COLO668 (cell line): Measurements from ENCODE around the gene FBXO2.
A peak's percentile ranks its signal among the peaks of the same experiment; 100 is the strongest.

ENCODE experiments used
- DNase-seq: peaks from one replicate; lab custom pipeline; 2025; ENCODE audit not compliant: unreplicated experiment; lab: John Stamatoyannopoulos, UW

The FBXO2 gene, protein sequence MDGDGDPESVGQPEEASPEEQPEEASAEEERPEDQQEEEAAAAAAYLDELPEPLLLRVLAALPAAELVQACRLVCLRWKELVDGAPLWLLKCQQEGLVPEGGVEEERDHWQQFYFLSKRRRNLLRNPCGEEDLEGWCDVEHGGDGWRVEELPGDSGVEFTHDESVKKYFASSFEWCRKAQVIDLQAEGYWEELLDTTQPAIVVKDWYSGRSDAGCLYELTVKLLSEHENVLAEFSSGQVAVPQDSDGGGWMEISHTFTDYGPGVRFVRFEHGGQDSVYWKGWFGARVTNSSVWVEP

DNA sequence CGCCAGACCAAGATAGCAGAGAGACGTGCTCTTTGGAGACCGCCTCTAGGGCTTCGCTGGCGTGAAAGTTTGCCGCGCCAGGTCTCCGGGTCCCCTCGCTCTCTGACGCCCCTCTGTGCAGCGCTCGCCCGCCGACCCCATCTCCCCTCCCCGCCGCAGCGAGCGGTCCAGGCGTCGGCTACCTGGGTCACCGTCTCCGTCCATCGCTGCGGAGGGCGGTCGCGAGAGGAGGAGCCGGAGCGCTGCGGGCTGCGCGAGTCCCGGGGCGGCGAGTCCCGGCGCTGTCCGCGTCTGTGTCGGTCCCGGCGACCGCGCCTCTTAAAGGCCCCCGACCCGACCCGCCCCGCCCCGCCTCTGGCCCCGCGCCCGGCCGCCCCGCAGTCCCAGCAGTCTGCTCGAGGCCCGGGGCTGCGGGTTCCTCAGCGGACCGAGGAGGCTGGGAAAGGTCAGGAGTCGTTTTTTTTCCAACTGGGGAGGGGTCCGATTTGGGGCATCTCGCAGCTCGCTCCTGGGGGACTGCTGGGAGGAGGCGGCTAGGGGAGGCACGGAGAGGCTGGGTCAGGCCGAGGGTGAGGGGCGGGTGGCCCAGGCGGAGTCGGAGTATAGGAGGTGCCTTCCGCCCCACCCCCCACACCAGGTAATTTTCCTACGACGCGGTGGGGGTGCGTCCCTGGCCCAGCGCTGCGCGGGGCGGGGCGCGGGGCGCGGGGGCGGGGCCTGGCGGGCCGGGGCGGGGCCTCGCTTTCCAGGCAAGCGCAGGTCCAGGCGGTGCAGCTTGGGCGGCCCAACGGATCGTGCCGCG lies at the start of gene FBXO2, which contains the start of gene FBXO44:
TSS of gene FBXO2 (minus strand) at position 293 of the 802 bp plus-strand sequence. CDS start at position 204, 89 bp downstream.
TSS of gene FBXO44 (plus strand) at position 741 of the 802 bp plus-strand sequence. CDS start 959 bp downstream, outside the sequence.
- DNase-seq, result peak; percentile 26

DNA sequence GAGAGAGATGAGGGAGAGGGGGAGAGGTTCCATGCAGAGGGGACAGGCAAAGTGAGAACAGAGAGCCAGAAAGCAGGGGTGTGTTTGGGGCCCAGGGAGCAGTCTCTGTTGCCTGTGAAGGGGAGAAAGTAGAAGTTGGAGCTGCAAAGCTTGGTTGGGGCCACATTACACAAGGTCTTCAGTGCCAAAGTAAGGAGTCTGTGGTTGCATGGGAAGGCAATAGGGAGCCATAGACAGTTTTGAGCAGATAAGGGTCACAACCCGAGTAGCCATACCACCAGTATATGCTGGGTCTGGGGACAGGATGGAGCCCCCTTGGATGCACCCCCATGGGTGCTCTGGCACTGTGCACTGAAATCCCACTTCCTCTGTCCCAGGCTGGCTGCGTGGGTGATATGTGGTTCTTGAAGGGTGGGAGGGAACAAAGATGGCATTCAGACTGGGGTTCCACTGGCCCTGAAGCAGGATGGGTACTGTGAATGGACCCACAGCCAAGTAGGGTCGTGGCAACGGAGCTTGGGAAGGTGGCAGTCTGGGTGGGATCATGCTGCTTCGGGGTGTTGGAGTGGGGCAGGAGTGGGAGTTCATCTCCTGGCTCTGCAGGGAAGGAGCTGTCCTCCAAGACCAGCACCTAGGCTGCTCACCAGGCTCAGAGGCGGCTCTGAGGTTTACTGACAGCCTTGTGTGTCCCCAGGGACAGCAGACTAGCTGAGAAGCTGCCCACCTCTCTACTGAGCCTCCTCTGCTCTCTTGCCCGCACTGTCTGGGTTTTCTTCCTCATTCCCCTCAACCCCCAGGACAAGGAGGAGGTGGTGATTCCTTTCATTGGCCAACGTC lies 49.3 kb upstream of the FBXO2 start:
- DNase-seq, result no peak

DNA sequence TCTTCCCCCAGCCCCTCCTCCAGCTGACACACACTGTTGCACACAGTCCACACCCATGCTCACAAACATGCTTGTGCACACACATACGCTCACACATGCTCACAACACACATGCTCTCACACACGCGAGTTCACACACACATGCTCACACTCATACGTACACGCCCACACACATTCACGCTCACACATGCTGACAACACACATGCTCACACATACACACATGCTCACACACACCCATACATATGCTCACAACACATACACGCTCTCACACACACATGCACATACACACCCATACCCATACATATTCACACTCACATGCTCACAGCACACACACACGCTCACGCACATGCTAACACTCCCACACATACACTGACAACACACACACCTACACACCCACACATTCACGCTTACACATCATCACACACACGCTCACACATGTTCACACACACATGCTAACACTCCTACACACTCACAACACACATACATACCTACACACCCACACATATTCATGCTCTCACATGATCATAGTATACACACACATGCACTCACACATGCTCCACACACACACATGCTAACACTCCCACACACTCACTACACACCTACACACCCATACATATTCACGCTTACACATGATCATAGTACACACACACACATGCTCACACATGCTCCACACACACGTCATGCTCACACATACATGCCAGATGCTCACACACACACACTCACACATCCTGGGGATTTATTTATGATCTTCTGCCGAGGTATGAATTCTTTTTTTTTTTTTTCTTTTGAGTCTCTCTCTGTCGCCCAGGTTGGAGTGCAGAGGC lies 48.0 kb upstream of the FBXO2 start:
- no peak for DNase-seq

DNA sequence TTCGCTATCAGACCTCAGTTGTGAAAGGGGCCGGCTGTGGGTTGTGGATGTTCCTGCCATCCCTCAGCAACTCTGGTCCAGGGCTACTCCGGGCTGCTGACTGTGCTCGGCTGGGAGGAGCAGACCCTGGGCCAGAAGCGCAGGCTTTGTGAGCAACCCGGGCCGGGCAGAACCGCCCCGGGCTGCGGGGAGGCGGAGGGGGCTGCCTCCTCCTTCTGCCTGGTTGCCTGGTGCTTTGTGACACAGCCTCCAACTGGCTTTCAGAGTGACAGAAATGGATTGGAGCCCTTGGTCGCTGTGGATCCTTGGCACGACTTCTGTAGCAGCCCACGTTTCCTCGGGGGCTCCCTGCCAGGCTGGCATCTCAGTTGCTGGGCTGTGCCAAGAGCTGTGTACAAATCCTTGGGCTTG lies 47.3 kb upstream of the FBXO2 start:
- no peak for DNase-seq

DNA sequence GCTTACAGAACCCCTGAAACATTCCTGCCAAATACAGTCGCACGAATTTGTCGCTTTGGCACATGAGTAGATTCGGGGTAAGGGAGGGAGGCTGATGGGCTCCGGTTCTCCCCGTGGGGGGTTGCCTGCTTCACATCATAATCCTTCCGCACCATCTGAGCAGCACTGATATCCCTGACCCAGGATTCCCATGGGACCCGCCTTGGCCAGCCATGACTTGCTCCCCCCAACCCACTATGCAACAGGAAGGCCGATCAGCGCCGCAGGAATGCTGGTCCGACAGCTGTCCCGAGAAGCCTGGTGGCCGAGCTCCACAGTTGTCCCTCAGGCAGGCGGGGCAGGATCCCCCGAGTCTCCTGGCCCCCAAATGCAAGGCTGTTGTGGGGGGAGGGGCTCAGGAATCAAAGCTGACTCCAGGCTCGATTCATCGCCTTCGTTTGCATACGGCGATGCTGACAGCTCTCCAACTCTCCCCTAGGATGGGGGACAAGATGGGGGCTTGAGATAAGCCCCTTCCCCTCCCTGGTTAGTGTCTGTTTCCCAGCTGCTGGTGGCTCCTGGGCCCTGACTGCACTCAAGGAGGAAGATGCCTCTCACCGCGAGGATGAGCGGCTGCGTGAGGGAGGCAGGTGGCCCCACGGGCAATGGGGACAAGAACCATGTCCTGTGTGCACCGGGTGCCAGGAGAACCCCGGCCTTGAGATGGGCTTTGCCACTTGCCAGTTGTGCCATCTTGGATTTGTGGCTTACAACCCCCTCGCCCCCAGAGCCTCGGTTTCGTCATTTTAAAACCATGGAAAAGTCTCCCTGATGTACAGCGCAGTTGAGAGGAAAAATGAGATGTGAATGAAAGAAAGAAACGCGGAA lies 46.6 kb upstream of the FBXO2 start:
- no peak for DNase-seq

DNA sequence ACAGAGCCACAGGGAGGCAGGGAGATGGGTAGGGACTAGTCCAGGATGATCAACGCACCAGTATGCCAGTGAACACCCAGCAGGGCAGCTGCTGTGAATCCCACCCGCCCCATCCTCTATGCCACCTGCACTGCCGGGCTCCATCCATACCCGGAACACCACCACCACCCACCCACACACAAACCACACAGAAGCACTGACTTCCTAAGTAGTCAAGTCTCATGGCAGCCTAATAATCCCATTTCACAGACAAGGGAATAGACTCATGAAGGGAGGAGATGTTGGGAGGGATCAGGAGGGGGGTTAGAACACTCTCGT lies 43.6 kb upstream of the FBXO2 start:
- no peak for DNase-seq

DNA sequence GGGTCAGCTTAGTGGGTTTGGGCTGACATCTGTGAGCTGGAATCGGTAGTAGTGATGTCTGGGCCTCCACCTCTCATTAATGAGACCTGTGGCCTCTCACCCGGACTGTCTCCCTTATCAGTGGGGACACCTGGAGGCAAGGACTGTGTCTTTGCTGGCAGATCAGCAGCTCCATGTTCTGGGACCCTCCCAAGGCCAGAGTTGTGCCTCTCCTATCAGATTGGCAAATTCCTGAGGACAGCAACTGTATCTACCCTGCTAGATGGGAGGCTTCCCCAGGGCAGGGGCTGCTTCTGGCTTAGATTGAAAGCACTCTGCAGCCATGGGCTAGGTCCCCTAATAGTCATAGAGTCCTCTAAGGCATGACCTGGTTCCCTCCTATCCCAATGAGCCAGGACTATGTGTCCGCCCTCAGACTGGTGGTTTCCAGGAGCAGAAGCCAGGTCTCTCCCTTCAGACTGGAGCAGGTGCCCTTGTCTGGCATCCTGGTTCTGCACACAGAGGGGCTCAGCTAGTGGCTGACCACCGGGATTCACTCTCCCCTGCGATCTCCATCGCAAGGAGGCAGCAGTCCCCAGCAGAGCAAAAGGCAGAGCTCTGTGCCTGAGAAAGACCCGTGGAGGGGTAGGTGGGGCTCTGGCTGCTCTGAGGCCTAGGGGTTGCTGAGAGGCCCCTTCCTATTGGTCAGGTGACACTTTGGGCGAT lies 43.1 kb upstream of the FBXO2 start:
- DNase-seq, result no peak

DNA sequence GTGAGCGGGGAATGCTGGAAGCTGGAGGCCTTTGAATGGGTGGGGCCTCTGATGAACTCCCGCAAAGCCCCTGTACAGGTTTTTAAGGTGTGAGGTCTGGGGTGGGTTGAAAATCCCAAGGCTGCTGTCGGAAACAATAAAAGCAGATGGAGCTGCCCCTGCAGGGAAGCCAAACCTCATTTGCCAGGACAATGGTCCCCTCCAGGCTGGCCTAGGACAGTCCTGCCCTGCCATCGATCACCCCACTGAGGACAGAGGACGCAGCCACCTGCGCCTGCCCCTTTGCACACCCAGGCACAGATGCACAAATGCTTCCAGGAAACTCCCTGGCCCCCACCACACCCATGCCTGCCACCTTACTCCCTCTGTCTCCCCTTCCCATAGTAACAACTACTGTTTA lies 41.6 kb upstream of the FBXO2 start:
- no peak for DNase-seq

DNA sequence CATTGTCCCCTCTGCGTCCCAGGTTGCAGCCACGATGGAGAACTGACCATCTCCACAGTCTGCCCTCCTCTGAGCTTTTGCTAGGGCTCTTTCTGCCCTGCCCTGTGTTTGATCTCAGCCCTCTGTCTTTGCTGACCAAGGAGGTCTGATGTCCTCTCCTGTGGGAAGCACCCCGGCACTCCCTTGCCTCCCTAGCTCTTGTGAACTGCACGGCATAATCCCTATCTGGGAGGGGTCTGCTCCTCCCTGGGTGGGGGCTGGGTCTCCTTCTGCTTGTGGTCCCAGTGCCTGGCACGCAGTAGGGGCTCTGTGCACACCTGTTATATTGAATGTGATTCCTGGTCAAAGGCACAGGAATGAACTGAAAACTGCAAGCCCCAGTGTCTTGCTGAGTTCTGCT lies 39.7 kb upstream of the FBXO2 start:
- no peak for DNase-seq

DNA sequence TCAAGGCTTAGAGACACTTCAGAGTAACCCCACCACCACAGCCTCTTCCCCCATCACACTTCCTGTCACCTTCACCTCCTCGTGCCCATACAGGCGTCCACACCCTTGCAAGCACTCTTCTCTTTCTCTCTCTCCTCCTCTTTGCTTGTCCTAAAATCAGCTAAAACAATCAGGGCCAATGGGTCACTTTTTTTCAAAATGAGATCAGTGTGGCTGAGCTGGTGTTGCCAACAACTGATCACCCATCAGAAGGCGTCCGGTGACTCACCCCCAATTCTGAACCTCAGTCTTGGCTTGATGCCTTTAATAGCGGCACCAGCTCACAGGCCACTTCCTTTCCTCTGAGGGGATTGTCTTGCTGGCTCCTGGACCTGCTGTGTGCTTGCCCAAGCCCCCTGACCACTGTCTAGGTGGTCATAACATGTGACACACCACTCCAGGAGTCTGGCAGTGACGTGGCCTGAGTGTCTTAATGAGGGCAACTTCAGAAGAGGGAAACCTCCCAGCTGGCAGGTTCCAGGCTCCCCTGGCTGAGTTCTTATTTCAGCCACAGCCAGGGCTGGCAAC lies 38.9 kb upstream of the FBXO2 start:
- no peak for DNase-seq

DNA sequence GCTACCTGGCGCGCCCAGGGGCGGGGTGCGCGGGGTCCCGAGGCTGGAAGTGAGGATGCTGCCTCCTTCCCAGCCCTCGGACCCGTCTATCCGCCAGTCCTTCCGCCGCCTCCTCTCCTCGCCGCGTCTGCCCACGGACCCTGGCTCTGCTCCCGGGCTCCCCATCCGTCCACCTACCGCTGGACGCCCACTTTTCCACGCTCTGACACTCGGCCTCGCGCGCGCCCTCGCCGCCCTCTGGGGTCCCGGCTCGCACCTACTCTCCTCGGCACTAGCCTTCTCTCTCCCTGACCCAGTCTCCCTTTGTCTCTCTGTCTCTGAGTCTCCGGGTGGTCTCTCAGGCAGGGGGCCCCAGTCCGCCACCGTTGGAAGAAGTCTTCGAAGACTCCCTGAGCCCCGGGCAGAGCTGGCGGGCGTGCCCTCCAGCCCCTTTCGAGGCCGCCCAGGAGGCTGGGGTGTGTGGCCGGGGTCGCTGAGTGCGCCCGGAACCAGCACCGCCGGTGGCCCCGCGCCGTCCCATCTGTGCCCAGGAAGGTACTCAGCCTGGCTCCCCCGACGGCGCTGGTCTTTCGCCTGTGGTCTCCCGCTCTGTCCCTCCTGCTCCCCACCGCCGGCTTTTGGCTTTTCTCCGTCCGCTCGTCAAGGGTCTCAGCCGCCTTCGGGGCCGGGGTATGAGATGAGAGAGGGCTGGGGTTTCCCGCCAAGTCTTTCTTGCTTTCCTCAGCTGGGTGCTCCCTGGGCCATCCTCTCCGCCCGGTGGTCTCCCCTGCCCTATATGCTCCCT lies 37.9 kb upstream of the FBXO2 start:
- no peak for DNase-seq

DNA sequence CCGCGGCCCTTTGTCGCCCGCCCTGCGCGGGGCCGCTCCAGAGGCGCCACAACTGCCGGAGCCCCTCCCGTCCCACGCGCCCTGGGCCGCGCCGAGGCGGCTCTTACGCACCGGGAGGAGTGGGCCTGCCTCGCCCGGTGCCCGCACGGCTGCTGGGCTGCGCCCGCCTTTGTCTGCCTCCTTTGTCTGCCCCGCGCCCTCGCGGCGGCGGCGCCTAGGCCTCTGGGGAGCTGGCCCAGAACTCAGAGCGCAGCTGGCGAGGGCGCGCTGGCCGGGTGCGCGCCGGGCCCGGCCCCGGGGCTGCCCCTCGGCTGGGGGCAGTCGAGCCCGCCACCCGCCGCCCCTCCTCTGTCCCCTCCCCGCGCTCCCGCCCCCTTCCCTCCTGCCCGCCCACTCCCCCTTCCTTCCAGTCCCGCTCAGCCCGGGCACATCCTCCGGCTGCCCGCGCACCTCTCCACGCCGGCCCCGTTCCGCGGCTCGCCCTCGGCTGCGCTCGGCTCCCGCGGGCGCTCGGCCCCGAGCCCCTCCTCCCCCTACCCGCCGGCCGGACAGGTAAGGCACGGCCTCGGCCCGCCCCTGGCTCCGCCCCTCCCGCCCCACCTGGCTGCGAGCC lies 37.2 kb upstream of the FBXO2 start, which contains the start of gene DRAXIN:
TSS of gene DRAXIN (plus strand) at position 409 of the 613 bp plus-strand sequence. CDS start 14,549 bp downstream, outside the sequence.
- DNase-seq, result peak; percentile 39

DNA sequence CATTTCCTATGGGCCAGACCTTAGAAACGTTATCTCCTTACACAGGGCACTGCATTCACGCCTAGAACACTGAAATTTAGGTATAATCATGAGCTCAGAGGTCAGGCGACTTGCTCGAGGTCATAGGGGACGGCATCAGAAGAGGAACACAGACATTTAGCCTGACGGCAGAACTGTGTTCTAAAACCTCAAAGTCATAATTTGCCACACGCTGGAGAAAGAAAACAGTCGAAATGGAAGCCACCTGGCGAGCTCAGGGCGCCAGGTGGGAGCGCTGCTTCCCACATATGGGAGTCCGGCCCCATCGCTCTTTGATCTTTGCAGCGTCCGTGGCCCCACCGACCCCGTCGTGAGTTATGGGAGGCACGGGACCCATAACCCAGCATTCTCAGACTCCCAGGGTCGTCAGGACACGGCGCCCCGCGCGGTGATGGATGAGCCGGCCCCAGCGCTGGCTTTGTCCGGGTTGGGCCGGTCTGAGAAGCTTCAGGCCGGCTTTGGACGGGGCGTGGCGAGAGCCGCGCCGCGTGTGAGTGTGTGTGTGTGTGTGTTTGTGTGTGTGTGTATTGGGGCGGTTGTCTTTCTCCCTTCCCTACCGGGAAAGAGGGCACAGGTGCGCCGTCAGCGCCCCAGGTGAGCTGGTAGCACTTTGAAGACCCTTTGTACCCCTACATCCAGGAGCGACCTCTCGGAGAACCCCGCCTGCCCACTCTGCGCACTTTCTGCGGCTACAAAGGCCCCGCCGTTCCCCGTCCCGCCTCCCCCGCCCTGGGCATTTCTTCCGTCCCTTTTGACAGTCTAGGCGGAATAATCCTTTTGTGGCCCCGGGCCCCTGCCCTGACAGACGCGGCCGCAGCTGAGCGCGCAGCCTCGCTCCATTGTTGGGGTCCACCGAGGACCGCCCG lies 36.4 kb upstream of the FBXO2 start:
- peak; percentile 50 for DNase-seq

DNA sequence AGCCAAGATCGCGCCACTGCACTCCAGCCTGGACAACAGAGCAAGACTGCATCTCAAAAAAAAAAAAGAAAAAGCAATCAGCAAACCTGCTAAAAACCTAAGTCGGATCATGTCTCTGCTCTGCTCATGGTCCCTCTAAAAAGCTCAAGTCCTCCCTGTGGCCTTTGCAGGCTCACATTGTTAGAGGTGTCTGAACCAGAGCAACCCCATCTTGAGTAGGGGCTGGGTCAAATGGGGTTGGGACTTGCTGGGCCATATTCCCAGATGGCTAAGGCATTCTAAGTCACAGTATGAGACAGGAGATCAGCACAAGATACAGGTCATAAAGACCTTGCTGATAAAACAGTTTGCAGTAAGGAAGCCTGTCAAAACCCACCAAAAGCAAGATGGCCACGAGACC lies 34.3 kb upstream of the FBXO2 start:
- DNase-seq, result no peak

DNA sequence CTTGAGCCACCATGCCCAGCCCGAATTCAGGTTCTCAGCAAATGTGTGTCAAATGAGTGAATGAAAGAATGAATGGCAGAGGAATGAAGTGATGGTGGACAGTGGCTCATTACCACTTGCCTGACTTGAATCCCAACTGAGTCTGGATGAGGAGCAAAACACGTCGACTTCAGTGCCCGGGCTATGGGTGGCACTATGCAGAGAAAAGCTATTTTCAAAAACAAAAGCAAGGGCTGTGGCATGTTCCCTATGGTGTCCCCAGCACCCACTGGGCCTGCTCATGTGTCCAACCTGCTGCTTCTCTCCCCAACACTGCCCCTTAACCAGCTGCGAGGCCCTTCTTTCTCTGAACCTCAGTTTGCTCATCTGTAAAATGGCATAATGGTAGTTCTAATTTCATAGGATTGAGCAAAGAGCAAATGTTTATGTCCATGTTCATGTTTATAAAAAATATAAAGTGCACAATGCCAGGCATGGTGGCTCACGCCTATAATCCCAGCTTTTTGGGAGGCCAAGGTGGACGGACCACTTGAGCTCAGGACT lies 31.1 kb upstream of the FBXO2 start:
- no peak for DNase-seq

DNA sequence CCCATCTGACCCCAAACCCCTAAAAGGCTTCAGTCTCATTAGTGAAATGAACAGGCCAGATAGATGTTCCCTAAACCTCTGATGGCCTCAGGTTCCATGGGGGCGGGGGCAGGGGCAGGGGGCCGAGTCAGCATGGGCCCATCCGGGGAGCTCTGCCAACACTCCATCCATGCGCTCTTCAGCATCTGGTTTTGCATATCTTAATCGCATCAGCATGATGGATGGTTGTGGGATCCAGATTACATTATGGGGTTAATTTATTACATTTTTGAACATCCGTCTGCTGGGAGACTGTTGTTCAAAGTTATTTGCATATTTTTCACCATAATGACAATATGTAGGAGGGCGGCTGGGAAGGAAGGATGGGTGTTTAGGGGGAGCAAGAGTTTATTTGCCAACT lies 29.8 kb upstream of the FBXO2 start:
- no peak for DNase-seq
